Measurements from ENCODE around the gene APCDD1.

Gene APCDD1
- total RNA-seq: 0 to 0.05 reads per million in 2 donors

DNA sequence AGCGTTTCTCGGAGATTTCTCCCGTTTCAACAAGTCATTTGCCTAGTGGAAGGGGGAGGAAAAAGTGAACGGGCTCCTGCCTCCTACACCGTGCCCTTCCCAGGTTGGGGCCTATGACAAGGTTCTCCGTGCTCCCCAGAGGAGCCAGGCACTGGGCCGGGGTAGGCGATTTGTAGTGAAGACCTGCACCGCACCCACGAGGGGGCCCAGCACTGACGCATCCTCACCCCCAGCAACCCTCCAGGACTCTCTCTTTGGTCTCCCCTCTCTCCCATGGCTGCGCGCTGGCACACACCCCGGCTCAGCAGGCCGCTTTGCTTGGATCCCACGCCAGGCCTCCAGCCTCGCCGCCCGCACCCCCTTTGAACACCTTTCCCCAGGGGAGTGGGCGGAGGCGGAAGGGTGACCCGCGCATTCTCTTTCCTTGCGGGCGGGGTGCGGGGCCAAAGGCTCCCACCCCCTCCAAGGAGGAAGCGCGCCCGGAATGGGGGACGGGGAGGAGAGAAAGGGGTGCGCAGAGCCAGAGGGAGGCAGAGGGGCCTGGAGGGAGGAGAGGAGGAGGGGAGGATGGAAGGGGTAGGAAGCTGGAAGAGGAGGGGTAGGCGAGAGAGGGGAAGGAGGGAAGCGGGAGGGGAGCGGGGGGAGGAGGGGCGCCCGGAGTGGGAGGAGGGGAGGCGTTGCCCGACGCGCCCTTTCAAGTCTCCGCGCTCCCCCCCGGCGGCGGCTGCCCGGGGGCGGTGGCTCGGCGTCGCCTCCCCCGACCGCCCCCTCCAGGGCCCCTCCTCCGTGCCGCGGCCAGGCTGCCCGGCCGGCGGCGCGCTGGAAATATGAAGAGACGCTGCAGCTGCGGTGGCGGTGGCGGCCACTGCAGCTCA, at the start of gene APCDD1:
APCDD1 (plus strand) TSS at position 830 of the 875 bp plus-strand sequence. CDS start 347 bp downstream, outside the sequence.
- peak; percentile 6 for DNase-seq

DNA sequence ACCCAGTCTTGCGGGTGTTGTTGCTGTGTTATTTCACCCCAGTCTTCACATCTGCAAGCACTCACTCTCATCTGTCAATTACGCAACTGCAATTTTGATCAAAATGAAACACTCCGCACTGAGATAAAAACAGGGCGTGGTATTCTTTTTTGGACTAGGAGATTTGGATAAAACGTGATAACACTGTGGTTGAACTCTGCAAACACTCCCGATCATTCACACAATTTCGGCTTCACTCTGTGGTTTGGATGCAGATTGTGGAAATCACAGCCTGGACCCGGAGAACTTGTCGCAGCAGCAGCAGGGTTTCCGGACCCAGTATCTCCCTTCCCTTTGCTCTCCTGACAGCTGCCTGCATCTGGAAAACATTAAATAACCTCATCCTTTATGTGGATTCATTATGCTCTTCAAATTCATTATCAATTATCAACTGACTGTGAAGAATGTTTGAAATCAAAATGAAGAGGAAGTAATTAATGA, 49.4 kb upstream of the APCDD1 start:
- no peak for DNase-seq

DNA sequence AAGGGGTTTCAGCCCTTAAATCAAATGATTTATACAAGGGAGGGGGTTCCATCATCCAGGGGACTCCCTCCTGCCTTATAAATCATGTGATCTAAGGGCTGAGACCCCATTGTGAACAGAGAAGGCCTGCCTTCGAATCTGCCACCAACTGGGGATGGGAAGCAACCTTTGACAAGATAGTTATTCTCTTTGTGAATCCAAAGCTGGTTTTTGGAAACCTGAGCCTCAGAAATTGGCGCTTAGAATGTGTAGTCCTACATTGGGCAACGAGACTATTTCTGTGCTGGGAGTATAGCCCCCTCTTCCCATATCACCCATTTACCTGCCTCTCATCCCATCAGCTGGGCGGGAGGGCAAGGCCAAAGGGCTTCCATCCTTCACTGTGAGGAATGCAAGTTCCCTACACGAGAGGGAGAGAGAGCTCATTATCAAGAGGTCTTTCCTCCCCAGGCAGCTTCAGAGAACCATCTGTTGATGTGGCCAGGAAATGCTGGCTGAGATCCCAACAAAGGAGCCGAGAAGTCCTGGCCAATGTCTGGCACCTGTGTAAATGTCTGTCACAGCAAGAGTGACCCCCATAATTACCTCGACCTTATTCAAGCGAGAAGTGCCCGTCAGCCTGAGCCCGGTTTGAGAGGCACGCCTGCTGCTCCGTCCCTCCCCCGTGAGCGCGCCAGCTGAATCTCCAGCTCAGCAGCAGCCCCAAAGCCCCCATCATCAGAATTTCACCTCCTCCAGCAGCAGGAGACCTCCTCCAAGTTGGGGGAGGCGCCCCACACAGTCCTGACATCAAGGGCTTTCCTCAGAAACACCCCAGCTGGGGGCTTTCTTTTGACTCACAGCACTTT, 48.4 kb upstream of the APCDD1 start:
- DNase-seq: no peak

DNA sequence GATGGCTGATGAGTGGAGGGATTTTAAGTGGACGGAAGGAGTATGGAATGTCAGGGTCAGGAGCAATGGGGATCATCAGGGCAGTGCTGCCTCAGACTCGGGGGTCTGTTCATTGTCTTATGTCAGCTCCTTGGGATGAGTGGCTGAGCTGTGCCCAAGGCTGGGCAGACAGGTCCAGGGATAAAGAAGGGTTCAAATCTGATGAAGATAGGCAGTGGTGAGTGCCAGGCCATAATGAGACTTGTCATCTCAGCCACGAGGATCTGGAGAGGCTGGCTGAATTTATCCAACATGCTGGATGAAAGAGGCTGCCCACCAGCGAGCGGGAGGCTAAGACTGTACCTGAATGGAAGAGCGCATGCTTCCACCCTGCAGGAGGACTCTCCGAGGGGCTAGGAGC, 46.3 kb upstream of the APCDD1 start:
- DNase-seq: no peak

DNA sequence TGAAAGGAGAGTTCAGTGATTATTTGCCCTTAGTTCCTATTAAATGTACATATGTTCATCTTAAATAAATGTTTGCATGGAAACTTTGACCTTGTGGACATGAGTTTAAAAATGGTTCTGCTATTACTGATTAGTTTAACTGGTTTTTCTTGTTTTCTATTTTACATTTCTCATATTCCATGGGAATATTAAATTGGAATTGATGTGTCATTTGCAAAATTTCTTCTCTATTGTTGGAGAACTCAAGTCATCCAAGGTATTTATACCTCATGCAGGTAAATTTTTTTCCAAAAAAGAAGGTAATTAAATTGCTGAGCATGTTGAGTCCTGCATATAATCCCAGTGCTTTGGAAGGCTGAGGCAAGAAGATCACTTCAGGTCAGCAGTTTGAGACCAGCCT, 45.4 kb upstream of the APCDD1 start:
- DNase-seq: no peak

DNA sequence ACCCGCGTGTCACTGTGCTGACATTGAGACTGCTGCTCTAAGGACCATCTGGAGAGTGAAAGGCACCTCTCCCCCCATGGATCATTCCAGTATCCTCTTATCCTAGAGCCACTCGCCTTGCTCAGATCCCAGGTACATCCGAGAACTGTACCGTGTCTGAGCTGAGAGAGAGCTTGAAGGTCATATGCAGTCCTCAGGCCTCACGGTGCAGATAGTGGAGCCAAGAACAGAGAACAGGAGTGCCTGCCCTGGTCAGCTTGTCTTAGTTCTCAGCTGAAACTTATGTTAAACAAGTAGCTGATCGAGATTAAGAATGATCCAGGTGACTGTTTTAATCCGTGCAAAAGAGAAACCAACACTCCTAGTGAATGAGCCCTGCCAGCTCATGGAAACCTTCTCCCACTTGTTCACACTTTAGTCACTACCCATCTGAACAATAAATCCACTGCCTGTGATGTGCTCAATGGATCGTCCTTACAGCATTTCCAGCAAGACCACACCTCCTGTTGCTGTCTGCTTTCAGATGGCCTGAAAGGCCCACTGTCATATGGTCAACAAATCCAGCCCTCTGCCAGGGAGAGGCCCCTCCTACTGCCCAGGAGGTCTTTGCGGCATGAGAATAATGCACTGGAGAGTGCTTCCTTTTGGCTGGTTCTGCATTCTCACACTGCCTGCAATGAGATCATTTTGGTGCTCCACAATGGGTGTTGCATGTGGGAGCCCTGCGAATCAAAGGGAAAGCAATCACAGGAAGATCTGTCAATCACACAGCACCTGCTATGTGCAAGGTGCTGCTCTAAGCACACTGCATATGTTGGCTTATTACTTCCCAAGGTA, 43.7 kb upstream of the APCDD1 start:
- DNase-seq: no peak

DNA sequence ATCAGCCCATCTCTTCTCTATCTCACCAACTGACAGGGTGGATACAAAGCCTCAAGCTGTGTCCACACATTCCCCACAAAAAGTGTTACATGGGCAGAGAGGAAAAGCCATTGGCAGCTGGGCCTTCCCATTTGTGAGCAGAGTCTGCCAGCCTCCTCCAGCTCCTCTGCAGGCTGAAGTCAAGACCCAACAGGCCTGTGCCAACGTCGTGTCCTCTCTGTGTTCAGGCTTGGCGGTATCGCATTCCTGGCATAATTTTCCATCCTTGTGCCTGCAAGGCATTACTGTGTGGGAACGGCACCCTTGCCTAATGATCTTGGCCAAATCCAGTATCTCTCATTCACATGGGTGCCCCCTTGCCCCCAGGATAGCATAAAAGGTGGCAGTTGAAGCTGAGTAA, 41.5 kb upstream of the APCDD1 start:
- no peak for DNase-seq

DNA sequence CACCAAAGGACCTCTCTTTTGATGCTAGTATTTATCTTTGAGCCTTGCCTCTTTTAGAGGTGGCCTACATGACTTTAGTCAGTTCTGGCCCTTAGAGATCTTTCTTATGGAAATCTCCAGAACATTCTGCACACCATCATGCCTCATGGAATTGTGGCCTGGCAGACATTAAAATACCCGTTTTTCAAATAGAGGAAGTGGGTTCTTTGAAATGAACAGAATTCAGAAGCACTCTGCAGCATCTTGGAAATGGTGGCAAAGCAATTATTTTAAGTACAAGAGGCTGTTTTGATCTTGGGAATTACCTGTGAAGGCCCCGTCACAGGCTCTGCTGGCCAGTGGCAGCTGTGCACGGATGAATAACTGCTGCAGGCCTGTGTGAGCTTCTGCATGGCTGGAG, 40.7 kb upstream of the APCDD1 start:
- DNase-seq: no peak

DNA sequence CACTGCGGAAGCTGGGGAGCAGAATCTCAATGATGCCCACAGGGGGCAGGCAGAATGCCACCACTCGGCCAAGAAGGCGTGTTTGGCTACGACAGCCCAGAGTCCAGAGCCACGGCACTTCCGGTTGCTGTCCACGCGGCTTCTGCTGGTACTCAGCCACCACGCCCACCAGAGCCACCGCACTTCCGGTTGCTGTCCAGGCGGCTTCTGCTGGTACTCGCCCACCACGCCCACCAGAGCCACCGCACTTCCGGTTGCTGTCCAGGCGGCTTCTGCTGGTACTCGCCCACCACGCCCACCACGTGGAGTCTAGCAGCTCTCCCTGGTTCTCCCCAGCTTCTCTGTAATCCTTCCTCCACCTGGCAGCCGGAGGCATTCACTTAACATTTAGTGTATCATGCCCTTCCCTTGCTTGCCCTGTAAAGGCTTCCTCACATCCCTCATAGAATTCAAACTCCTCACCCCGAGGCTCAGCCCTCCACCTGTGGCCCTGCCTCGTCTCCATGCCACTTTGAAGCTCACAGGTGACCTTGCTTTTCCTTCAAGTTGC, 40.1 kb upstream of the APCDD1 start:
- DNase-seq: no peak

DNA sequence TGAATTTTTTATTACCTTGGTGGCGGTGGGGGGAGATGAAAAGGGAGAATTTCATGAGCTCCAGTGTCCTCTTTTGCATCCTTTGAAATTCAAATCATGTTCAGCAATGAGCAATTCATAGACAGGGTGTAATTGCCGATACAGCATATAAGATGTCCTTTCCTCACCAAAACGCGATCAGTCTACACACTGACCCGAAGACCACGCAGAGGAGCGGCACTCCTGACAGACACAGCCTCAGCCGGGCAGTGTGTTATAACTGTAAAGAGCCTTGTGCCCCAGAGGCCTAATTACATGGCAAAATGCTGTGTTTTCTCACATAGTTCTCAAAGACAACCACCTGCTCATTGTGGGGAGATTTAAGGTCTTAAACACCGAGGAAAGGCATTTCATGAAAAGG, 38.4 kb upstream of the APCDD1 start:
- no peak for DNase-seq

DNA sequence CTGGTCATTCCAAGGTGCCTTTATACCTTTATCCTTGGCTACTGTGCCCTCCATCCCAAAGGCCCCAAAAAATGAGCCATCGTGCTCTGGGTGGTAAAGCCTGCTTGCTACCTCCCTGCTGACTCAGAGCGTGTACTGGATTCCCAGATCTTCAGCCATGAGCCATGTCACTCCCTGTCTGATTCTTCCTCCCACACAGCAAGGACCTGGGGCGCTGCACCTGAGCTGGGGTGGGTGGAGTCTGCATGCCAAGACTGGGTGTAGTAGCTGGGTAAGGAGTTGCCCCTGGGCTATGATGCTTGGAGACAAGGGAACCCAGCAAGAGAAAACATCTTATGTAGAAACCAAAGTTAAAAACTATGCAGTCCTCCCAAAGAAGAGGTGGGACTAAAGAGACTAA, 37.2 kb upstream of the APCDD1 start:
- DNase-seq: no peak

DNA sequence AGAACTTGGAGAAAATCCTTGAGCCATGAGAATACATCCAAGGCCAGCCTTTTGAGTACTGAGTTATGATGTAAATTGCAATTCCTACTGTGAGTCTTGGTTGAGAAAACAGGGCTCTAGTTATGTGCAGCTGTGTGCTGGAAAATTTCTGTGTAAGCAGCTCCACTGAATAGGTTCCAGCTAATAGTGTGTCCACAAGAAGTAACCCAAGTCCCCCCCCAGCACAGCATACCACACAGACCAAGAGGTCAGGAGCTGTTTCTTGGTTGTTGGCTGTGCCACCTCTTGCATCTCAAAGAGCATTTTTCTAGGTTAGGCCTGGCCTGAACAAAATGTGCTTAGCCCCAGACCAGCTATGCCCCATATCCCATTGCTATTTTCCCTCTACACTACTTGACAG, 36.8 kb upstream of the APCDD1 start:
- DNase-seq: no peak

DNA sequence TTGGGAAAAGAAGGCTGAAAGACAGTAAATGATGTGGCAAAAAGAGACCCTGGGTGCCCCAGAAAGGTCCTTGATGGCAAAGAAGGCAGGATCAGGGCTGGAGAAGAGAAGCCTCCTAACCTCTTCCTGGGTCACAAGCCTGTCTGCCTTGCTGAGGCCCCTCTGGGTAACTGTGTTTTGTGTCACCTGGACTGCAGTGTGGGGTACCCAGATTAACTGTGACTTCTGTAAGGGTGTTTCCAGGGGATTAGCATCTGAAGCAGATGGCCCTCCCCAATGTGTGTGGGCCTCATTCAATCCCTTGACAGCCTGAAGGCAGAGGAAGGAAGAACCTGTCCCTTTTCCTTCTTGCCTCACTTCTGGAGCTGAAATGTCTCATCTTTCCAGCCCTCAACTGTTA, 35.6 kb upstream of the APCDD1 start:
- no peak for DNase-seq

DNA sequence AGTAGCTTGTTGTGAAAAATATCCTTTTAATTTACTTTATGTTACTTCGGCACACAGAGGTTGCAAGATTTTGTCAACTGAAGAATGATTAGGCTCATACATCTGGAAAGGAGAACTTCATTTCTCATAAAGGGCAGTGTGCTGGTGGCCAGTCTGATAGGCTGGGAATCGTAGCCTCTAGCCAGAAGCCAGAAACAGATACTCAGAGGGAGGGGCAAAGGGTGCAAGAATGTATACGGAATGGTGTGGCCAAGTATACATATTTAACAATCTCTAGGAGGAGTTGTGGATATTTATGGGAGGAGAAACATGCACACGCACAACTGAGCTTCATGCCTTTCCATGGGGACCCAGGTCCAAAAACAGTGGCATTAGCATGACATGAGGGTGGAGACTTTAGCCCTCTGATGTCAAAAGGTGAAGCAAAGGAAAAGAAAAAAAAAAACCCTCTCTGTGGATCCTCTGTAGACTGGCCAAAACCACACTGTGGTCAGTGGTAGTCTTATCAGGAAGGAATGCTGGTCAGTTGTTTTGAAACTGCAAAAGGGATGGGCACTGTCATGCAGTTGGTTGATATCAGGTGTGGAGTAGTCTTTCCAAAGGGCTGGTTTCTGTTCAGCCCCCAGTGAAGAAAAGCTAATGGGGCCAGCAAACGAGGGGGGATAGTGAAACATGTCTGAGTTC, 34.9 kb upstream of the APCDD1 start:
- DNase-seq: no peak

DNA sequence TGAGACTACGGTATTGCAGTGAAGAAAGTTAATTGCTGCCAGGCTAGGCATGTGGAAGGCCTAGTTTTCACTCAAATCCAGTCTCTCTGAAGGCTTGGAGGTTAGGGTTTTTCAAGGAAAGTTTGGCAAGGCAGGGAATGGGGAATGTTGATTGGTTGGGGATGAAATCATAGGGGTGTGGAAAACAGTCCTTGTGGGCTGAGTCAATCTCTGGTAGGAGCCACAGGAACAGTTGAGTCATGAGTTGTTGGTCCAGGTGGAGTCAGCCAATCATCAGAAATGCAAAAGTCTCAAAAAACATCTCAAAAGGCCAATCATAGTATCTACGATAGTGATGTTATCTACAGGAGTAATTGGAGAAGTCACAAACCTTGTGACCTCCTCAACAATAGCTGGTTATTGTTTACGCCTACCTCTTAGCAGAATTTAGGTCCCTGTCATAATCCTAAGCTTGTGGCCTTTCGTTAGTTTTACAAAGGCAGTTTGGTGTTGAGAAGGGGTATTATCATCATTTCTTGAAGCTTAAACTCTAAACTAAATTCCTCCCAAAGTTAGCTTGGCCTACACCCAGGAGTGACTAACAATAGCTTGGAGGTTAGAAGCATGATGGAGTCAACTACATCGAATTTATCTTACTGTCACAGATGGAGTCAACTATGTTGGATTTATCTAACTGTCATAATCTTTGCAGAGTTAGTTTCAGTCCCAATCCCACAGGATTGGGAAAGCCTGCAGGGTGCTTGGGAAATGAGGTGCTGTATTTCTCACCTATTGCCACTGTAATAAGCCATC, 33.7 kb upstream of the APCDD1 start:
- DNase-seq: no peak

DNA sequence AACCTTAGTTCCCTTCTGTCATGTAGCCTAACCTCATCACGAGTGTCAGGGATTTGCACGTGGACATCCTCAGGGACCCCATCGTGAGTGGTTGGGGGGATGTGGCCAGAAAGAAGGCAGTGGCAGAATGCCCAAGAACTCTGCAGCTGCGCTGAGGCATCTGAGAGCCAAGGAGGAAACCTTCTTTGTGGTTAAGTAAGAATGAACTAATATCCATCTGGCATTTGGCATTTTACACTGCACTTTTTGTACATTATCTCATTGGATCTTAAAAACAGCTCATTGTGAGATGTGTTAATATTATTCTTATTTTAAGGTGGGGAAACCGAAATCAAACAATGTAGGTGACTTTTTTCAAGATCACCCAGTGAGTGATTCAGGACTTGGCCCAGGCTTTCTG, 32.6 kb upstream of the APCDD1 start:
- no peak for DNase-seq

DNA sequence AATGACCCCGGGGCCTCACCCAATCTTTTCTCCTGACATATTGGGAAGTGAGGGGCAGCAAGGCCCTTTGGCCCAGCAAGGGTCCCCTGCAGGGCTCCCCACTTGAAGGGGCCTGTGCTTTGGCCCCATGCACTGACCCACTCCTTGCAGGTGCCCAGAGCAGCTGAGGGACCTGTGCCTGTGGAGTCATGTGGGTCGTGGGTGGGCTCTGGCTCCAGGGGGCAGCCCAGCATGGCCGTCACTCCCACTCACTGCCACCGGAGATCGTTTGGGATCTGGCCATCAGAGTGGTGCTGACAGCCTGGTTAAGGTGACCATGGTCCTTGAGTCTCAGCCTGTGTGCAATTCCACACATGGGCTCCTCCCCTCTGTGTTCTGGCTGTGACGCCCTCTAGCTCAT, 31.7 kb upstream of the APCDD1 start:
- DNase-seq: no peak

DNA sequence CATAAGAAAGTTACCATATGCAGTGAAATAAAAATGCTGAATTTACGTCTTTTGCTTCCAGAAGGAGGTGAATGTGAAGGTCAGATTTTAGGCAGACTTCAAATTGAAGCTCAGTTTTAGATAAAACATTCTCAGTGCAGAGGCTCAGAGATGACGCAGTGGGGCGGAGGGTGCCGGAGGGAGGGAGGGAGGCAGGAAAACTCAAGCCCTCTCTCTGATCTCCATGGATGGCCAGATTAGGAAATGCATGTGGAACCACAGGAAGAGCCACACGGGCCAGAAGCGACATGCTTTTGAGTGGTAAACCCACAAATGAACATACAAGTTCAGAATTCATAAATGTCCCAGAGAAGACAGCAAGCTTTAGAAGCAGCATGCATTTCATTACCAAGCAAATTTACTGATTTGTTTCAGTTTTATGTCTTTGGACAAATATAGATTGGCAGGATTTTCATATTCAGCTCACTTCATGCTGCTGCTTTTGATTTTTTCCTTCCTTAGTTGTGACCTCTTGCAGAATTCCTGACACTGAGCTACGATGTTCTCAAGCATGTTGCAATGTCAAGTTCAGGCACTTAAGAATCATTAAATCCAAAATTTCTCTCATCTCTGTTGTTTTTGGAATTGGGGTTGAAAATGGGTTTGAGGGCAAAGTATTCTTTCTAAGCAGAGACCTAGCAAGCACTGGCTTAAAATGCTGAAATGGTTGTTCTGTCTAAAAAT, 29.7 kb upstream of the APCDD1 start:
- no peak for DNase-seq

DNA sequence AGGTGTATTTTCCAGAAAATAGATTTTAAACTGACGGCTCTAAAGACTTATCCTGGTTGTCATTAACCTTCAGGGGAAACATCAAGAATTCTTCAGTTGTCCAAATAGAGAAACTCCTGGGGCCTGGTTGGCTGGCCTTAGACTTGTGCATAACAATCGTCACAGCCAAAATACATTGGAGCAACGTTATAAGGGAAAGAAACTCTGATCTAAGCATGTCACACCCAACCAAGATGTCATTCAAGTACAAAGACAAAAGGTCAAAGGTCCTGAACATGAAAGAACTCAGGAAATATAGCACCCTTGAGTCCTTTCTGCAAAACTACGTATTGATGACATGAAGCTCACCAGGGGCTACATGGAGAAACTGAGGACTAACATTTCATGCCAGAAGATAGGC, 23.8 kb upstream of the APCDD1 start:
- no peak for DNase-seq

DNA sequence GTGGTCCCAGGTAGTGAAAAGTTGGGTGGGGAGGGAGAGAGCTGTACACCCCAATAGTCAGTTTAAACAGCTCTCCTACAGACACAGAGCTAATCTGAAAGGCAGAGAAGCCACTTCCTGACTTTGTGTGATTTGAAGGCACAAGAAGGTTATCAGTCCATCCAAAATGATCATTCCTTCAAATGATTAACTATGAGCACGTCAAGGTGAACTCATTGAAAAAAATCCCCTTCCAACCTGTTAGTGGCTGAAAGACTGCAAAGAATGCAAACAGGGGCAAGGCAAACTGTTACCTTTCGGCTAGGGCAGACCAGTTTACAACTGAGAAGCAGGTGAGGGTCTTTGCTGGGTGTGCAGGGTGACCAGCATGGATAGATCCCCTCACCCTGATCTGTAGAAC, 22.8 kb upstream of the APCDD1 start:
- no peak for DNase-seq

Data from activated gamma-delta T cell (primary cell).